HG03135 (cell line): ENCODE results near the gene CIAO1.
A peak's percentile ranks its signal among the peaks of the same experiment; 100 is the strongest.
"Not testable (repeated sequence)": the region's sequence is repeated elsewhere in the genome, so short reads cannot be mapped to it uniquely, and the experiment has no call there.

Source experiments
- ATAC-seq: cut with Tn5 transposase; IDR thresholded peaks from one replicate; pipeline ENCODE4 v1.9.1; 2021; ENCODE audit warnings: mild to moderate bottlenecking, moderate library complexity; ENCODE audit not compliant: unreplicated experiment

CIAO1 gene

GRCh38 chr2:96249654-96250053 lies 16.4 kb upstream of the CIAO1 start:
- ATAC-seq, result no peak

- ATAC-seq, result no peak
These were observed 15.8 kb upstream of the CIAO1 start for GRCh38 chr2:96250188-96250587.

- no peak for ATAC-seq
These were observed 14.2 kb upstream of the CIAO1 start for GRCh38 chr2:96251721-96252292.

GRCh38 chr2:96252526-96252925 lies 13.5 kb upstream of the CIAO1 start:
- no peak for ATAC-seq

GRCh38 chr2:96253006-96253405 lies 13.0 kb upstream of the CIAO1 start:
- no peak for ATAC-seq

- no peak for ATAC-seq
These were observed 11.5 kb upstream of the CIAO1 start for GRCh38 chr2:96254571-96254970.

GRCh38 chr2:96256611-96257113 lies 9.4 kb upstream of the CIAO1 start:
- no peak for ATAC-seq

- ATAC-seq, result not testable (repeated sequence)
These were observed 8.3 kb upstream of the CIAO1 start for GRCh38 chr2:96257744-96258143.

- no peak for ATAC-seq
These were observed 7.6 kb upstream of the CIAO1 start for GRCh38 chr2:96258166-96259022.

- ATAC-seq, result no peak
These were observed 6.5 kb upstream of the CIAO1 start for GRCh38 chr2:96259497-96259921.

- no peak for ATAC-seq
These were observed 5.4 kb upstream of the CIAO1 start for GRCh38 chr2:96260387-96261260.

GRCh38 chr2:96261328-96262003 lies 4.6 kb upstream of the CIAO1 start:
- ATAC-seq, result no peak

- ATAC-seq, result no peak
These were observed 3.7 kb upstream of the CIAO1 start for GRCh38 chr2:96262306-96262705.

- no peak for ATAC-seq
These were observed 1.9 kb upstream of the CIAO1 start for GRCh38 chr2:96264086-96264485.

GRCh38 chr2:96264656-96265348 lies 1.2 kb upstream of the CIAO1 start:
- peak; percentile 22 for ATAC-seq

- peak; percentile 21 for ATAC-seq
These were observed 631 bp upstream of the CIAO1 start for GRCh38 chr2:96265349-96265839.

GRCh38 chr2:96267159-96267971 lies 1.3 kb downstream of the CIAO1 start:
- no peak for ATAC-seq

- no peak for ATAC-seq
These were observed 6.0 kb downstream of the CIAO1 start for GRCh38 chr2:96271995-96272394.

GRCh38 chr2:96273763-96274162 lies 7.7 kb downstream of the CIAO1 start:
- no peak for ATAC-seq
